Measurements from ENCODE around the gene SLC4A1.
A peak's percentile ranks its signal among the peaks of the same experiment; 100 is the strongest.

SLC4A1 gene

DNA sequence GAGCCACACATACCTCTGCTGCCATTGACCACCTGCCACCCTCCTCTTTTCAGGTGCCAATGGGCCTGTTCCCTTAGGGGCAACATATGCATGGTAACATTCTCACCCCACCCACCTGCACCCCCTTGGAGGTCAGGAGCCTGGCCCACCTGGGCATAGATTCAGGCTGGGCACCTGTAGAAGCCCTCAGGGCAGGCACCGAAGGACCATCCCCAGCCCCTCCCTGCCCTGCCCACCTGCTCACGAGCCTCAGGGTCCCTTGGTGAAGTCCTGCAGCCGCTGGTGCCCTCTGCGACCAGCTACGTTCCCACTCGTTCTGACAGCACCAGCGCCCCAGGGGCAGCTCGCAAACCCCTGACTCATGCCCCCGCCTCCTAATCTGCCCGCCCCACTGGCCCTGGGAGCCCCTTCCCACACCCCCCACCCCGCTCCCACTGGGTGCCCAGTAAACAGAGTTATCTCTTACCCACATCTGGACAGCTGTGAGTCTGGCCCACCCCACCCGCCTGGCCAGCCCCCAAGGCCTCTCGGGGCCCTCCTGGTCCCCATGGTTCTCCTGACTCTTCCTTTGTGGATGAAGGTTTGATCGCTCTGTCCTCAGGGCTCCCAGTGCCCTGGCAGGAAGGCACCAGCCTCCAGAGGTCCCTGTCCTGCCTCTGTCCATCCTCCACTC is at the start of gene SLC4A1:
Gene SLC4A1, minus strand, starts transcription at position 318 of the 673 bp plus-strand sequence. CDS start 5,269 bp downstream, outside the sequence.
- DNase-seq: no peak

DNA sequence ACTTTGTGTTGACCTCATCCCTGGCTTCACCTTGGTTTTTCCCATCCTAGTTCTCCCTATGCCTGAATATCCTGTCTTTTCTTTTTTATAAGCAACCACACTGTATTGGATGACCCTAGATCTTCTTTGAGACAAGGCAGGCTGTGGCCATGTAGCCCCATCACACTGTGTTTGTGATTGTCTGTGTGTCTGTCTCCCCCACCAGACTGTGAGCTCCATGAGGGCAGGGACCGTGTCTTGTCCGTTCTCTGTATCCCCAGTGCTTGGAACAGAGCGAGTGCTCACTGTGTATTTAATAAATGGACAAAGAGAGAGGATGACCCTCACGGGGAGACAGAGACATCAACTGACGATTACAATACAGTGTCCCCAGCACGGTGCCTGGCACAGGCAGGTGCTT is 49.6 kb upstream of the SLC4A1 start:
- no peak for DNase-seq

DNA sequence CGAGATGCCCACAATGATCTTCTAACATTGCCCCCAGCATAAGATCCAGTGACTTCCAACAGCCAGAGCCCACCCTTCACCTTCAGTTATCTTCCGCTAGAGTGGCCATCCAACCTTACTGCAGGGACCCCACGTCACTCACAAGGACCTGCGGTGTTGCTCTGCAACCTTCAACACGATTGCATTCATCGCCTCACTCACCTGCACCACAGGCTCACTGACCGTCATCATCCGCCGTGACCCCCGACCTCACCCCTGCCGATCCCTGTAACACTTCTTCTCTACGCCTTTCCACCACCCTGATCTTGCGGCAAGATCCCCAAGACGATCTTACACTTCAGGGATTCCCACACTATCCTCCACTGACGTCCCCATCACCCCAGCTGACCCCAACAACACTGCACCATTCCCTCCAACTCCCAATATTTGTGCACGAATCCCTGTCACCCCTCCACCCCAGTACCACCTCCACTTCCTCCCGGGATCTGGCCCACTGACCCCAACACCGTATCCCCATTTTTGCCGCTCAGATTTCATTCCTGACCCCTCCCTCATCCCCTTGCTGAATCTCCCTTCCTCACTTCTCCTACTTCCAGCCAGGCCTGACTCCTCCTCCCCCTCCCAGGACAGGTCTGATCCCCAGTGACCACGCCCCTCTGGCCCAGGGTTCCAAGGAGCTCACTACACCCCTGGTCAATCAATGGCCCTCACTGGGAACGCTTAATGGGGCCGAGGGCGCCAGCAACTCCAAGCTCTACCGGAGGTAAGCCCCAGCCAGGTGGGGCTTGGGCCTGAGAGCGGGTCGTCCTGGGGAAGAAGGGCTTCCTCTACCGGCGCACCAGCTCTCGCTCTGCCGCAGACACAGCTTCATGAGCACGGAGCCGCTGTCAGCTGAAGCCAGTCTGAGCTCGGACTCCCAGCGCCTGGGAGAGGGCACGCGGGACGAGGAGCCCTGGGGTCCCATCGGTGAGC is 48.1 kb upstream of the SLC4A1 start:
- DNase-seq: no peak

DNA sequence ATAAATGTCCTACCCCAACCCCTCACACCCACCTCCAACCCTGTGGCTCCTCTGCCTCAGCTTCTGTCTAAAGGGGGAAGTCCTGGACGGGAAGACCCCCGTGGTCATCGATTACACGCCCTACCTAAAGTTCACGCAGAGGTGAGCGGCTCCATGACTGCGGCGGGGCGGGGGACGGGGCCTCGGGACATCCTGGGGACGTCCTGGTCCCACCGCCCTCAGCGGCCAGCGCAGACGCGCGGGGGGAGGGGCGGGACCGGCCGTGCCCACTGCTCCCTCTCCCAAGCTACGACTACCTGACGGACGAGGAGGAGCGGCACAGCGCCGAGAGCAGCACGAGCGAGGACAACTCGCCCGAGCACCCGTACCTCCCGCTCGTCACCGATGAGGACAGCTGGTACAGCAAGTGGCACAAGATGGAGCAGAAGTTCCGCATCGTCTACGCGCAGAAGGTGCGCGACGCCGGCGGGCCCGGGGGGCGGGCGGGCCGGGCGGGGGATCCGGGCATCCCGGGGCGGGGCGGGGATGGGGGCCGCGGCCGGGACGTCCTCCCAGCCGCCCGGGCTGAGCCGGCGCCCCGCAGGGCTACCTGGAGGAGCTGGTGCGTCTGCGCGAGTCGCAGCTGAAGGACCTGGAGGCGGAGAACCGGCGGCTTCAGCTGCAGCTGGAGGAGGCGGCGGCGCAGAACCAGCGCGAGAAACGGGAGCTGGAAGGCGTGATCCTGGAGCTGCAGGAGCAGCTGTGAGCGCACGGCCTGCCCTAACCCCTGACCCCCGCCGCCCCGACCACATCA is 47.1 kb upstream of the SLC4A1 start:
- DNase-seq: peak; percentile 29

DNA sequence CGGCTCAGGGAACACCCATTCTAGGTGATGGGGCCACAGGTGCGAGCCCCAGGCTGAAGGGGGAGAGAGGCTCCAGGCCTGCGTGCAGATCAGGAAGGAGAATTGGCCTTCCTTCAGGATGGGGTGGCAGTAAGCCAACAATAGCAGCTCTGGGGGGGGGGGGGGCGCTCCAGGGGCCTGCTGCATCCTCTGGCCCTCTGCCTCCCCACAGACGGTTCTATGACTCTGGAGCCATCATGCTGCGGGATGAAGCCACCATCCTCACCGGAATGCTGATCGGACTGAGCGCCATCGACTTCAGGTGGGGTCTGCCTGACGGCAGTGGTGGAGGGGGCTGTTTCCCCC is 46.6 kb upstream of the SLC4A1 start:
- DNase-seq: no peak

DNA sequence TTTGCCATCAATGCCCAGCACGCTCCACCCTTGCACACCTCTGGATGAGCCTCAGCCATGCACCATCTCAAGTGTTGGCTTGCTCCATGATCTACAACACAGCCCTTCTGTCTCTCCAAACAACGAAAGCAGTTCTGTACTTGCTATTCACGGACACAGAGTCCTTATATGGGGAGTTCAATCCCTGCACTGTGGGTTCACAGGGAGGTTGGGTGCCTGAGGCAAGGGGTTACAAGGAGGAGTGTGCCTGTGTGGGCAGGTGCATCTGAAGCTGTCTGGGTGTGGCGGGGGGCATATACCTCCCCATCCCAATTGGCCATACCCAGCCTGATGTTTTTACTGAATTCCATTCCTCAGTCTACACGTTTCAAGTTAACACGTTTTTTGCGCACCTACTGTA is 46.1 kb upstream of the SLC4A1 start:
- no peak for DNase-seq

DNA sequence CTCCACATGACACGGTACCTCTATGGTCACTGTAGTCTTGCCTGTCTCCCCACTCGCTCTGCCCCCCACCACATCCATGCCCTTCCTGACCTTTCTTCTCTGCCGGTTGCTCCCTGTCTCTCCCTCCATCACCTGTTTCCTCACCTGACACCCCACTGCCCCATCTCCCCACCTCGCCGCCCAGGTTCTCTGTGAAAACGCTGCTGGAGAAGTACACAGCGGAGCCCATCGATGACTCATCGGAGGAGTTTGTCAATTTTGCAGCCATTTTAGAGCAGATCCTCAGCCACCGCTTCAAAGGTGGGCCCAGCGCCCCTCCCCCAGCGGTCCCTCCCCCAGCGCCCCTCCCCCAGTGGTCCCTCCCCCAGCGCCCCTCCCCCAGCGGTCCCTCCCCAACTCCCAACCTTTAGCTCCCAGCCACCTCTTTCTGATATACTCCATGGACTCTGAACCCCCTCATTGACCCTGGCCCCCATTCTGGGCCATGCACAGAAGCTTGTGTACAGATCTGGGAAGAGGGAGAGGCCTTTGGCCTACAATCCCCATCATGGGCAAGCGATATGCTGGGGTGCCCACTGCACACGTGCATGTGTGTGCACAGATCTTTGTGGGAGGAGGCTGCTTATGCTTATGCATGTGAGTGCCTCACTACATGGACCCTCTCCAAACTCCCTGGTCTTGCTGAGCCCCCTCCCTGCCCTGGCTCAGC is 44.6 kb upstream of the SLC4A1 start:
- DNase-seq: no peak

DNA sequence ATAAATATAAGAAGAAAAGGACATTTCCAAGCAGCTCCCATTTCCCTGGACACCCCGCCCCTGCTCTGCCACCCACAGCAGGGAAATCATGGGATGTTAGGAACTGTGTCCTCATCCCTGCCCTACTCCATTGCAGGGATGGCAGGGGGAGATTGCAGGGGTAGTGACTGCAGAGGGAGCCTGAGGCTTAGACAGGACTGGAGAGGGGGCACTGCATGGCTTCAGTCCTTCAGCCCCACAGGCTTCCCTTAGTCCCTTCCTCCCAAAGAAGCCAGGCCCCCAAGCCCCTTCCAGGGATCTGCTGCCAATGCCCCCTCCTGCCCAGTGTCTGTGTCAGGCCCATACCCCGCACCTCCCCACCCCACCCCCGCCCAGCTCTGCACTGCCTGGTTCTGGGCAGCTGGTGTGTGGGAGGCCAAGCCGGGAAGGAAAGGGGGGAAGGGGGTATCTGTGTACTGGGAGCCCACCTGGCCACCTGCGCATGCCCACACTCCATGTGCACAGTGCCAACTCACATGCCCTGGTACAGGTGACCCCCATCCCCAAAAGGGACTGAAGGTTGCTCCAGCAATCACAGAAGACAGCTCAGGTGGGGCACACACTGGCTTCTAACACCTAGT is 43.7 kb upstream of the SLC4A1 start:
- DNase-seq: no peak

DNA sequence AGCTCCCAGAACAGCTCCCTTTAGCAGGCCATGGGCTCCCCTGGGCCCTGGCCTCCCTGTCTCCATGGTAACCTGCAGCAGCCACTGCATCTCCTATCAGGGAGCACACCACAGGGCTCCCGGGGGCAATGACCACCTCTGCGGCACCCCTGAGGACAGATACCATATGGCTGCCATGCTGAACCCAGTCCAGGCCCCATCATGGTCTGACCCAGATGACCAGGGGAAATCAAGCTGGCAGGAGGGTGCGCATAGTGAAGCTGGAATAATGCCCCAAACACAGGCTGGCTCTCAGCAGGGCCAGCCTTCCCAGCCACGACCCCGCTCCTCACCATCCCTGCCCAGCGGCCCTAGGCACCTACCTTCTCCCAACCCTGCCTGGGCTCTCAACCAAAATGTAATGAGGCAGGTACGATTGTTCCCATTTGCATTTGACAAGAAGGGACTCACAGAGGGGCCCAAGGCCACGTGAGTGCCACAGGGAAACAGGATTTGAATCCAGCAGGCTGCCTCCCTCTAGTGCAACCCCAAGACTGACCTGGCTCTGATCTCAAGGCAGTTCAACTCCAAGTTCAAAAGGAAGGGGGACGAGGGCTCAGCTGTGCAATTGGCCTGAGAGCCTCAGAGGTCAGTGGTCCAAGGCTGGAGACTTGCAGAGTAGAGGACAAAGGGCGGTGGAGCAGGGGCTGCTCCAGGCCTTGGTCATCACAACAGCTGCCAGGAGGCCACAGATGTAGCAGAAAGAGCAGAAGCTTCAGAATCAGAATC is 42.9 kb upstream of the SLC4A1 start:
- DNase-seq: no peak

DNA sequence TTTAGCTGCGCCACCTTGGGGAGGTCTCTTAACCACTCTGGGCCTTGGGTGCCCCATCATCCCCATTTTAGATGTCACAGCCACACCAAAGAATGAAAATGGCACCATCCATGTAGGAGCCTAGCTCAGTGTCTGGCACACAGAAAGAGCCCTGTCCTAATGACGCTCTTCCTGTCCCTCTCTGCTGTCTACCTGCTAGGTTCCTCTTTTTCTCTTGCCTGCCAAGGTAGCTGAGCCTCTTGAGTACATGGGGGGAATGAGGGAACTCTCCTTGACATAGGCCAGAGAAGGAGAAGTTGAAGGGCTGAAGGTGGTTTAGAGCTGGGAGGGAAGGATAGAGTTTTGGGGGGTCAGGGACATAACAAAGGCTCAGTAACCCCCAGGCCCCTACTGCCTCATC is 42.3 kb upstream of the SLC4A1 start:
- DNase-seq: no peak

DNA sequence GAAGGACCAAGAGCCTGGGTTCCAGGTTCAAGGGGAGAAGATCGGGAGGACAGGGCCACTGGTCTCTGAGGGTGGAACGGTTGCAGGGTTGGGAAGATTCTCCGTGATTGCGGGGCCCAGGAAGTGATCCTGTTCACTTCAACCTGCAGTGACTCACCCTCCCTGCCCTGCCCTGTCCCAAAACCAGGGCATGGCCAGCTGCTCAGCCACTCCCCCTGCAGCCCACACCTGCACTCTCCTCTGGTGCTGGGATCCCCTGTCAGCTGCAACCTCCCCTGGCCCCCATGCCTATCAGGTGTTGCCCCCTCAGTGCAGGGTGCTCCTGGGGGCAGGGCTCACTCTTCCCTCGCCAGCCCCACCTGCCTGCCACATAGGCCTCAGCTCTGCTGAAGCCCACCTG is 41.5 kb upstream of the SLC4A1 start:
- DNase-seq: no peak

DNA sequence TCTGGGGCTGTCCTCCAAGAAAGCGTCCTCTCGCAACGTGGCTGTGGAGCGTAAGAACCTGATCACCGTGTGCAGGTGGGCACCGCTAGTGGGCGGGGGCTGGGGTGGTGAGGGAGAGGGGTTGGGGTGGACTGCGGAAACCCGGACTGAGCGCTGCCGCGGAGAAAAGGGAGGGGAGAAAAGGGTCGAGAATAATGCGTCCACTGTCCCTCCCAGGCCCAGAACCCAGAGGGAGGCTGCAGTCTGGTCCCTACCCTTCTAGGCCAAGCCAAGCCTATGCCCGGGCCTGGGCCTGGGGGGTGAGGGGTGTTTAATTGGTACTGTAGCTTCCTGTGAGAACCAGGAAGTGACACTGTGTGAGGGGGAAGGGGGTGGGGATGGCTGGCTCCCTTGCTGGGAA is 40.9 kb upstream of the SLC4A1 start:
- no peak for DNase-seq

DNA sequence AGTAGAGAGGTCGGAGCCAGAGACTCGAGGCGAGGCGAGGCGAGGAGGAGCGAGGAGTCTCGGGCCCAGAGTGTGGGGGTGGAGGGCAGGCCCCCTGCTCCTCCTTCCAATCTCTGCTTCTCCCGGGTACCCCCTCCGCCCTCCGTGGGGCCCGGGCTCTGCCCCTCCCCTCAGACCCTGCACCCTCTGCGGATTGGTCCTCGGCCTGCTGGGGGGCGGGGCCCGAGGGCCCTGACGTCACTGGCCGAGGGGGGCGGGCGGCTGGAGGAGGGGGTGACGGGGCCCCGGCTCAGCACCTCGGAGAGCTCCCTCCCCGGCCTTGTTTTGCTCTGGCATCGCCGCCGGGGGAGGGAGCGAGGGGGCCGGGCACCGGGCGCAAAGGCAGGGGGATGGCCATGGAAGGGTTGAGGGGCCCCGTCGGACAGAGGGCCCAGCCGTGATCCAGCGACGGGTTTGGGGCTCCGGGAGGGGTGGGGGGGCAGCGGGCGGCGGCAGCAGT is 40.4 kb upstream of the SLC4A1 start, which contains the start of gene RUNDC3A:
Gene RUNDC3A, plus strand, starts transcription at position 282 of the 499 bp plus-strand sequence. CDS start 232 bp downstream, outside the sequence.
- DNase-seq: peak; percentile 74

DNA sequence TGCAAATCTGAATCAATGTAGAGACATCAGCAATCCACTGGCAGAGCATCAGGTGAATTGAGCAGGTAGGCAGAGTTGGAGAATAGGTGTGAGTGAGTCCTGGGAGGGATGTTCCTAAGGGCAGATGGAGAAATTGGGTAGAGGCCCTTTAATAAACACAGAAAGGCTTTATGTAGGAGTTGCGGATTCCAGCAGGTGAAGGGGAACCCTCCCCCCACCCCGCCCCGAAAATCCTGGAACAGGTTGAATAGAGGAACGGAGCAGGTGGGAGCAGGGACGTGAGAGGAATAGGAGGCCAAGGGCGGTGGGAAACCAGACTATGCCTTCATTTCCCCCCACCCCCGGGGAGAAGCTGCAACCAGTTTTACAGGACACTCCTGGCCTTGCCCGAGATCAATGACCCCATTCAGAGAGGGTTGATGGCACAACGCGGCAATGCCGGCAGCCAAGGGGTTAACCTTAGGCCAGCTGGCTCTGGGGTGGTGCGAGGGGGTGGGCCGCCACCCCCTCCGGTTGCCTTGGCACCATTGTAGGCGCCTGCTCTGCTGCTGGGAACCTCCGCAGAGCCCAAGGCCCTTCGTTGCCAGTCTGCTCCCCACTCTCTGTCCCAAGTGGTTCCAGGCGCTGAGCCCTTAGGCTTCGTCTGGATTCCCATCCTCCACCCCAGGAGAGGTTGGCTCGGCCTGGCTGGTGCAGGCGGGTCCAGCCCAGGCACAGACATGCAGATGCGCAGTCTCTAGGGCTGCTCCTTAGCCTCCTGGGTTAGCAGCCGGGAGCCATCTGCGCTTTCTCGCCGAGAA is 39.7 kb upstream of the SLC4A1 start:
- peak; percentile 37 for DNase-seq

DNA sequence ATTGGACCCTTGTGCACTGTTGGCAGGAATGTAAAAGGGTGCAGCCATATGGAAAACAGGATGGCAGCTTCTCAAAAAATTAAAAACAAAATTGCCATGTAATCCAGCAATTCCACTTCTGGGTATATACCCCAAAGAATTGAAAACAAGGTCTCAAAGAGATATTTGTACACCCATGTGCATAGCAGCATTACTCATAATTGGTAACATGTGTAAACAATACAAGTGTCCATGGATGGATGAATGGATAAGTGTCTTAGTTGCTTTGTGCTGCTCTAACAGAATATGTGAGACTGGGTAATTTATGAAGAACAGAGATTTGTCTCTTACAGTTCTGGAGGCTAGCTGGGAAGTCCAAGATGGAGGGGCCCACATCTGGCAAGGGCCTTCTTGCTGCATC is 36.7 kb upstream of the SLC4A1 start:
- no peak for DNase-seq

DNA sequence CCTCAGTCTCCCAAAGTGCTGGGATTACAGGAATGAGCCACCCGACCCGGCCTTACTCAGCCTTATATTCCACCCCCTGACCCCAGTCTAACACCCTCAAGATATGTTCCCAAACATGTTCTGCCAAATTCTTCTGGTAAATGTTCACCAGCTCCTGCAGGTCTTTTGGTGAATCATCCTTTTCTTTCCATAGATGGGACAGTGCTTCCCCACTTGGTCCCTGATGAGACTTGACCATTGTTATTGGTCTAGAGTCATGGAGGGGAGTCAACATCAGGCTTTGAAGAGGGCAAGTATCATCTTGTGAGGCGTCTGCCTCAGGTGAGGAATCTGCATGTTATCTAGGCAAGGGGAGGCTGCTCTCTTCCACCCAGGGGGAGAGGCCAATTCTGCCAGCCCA is 30.0 kb upstream of the SLC4A1 start:
- DNase-seq: no peak

DNA sequence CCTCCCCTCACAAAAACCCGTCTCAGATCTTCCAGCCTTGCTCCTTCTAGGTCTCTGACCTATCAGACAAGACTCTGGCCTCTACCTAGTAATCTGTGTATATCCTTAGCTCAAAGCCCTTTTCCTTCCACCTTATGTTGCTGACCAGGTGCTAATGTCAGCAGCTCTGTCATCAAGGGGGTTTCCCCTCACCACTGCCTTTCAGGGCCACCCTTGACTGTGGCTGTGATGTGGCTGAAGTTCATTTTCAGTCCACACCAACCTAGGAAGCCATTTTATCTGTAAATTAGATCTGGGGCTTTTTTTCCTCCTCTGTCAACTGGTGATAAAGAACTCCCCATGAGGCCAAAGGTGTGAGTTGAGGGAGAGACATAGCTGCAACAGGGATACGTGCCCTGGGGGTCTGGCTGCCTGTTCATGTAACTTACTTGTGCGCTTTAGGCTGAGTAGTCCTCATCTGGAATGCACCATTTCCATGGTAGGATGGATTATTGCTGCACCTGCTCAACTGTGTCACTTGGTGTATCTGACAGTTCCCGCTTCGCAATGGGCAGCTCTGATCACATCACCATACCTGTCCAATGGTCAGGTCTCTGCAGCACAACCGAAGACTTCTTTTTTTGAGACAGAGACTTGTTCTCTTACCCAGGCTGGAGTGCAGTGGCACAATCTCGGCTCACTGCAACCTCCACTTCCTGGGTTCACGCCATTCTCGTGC is 25.7 kb upstream of the SLC4A1 start:
- no peak for DNase-seq

DNA sequence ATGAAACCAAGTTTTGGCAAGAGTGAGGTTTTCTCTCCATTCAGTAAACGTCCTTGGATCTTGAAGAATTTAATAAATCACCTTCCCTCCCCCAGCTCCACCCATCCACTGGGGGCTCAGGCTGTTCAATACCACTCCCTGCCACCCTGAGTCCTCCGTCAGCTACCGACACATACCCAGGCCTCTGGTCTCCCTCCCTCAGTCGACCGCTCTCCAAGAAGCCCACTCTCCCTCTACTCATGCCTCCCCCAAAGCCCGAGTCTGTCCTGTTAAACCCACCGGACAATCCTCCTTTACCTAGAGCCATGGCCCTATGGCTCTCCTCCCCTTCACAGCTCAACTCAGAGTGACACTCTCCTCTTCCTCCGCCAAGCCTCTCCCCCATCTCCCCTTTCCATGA is 19.7 kb upstream of the SLC4A1 start:
- no peak for DNase-seq

DNA sequence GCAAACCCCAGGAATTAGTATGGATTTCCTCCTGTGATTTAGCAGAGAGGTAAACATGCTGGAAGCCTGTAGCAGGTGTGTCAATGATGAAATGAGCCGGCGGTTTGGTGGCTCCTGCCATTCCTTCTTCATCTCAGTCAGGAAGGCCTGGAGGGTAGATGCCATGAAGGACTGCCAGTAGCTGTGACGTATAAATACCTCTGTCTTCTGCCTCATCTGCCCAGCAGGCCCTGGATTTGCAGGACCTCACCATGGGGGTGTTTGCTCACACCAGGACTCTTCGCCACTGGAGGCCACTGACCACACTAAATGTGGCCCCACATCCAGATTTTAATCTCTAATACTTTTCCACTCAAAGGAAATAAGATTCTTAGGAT is 16.1 kb upstream of the SLC4A1 start:
- DNase-seq: no peak

All from EL (cell line).